GM12878 (cell line): Measurements from ENCODE around the gene SLC30A4. TPM values are rescaled to one million over a fixed set of nuclear protein-coding genes. Genes with fewer than 3 reads are reported as not detected.

ENCODE experiments used
- ATAC-seq: fragments of 200-7000 bp; cut with Tn5 transposase; 3 replicates; pipeline ENCODE4 v1.9.1; 2020; ENCODE audit warnings: mild to moderate bottlenecking, moderate library complexity
- BruUV-seq: library from RNA; stranded (reverse); fragments of 400-500 nt; replicated peaks from 2 replicates; lab custom pipeline; 2021; lab: Mats Ljungman, UMichigan
- CTCF ChIA-PET: fragments of 300-600 bp; sonication (Branson Sonifier 250); formaldehyde crosslinking; extraction: SDS; loops from one replicate; lab custom pipeline; 2021; ENCODE audit warnings: inconsistent platforms; lab: Yijun Ruan, JAX
- POLR2A ChIA-PET: fragments of 350-600 bp; formaldehyde crosslinking; extraction: SDS; loops from one replicate; lab custom pipeline; 2021; ENCODE audit warnings: inconsistent platforms; lab: Charles Lee
- RAD21 ChIA-PET: fragments of 300-600 bp; sonication (Branson Sonifier 250); formaldehyde crosslinking; loops from one replicate; lab custom pipeline; 2023; ENCODE audit warnings: antibody characterized with exemption; ENCODE audit not compliant: unreplicated experiment; lab: Charles Lee
- SMC1A ChIA-PET: fragments of 300-600 bp; sonication (Branson Sonifier 250); formaldehyde crosslinking; loops from one replicate; lab custom pipeline; 2023; ENCODE audit not compliant: unreplicated experiment, uncharacterized antibody; lab: Charles Lee
- DNase-seq: peaks from one replicate; pipeline ENCODE4 v3.0.0-alpha.2; 2011; ENCODE audit warnings: low read depth, low spot score
- FAIRE-seq: peaks from 3 replicates; lab custom pipeline; 2011; peaks lifted over from hg19 to GRCh38; lab: Jason Lieb, UNC
- H2AFZ ChIP-seq: 2 replicates; pipeline ENCODE4 v1.6.0; 2011; ENCODE audit warnings: low read depth, low read length, control low read depth; ENCODE audit not compliant: control insufficient read depth
- H3K27ac ChIP-seq: 2 replicates; pipeline ENCODE4 v1.5.1; 2011; ENCODE audit warnings: control low read depth; ENCODE audit not compliant: control insufficient read depth, insufficient read depth
- H3K27me3 ChIP-seq, 2 experiments: replicated peaks in 1 of 2; 2 replicates each; pipeline versions ENCODE4 v1.6.0 to v1.6.1; 2011; ENCODE audit warnings: low read length in 1 of 2; ENCODE audit not compliant: control insufficient read depth in 2 of 2, insufficient read depth in 2 of 2
- H3K36me3 ChIP-seq, 2 experiments: 2 replicates each; pipeline ENCODE4 v1.5.1; 2011; ENCODE audit warnings: low read length in 1 of 2; ENCODE audit not compliant: control insufficient read depth in 2 of 2, insufficient read depth in 2 of 2
- H3K4me1 ChIP-seq: 2 replicates; pipeline ENCODE4 v1.6.1; 2011; ENCODE audit warnings: mild to moderate bottlenecking, low read length, moderate library complexity, mixed read lengths; ENCODE audit not compliant: control insufficient read depth, insufficient read depth
- H3K4me2 ChIP-seq: 2 replicates; pipeline ENCODE4 v1.6.0; 2011; ENCODE audit warnings: control low read depth; ENCODE audit not compliant: control insufficient read depth, insufficient read depth
- H3K4me3 ChIP-seq: fragments of 200-600 bp; sonication (generic); 2 replicates; pipeline ENCODE4 v1.5.1; 2016
- H3K79me2 ChIP-seq: 2 replicates; pipeline ENCODE4 v1.6.0; 2011; ENCODE audit warnings: low read length; ENCODE audit not compliant: control insufficient read depth, insufficient read depth
- H3K9ac ChIP-seq: 2 replicates; pipeline ENCODE4 v1.8.0; 2011; ENCODE audit warnings: low read length, control low read depth, mixed read lengths; ENCODE audit not compliant: control insufficient read depth, insufficient read depth
- H3K9me3 ChIP-seq: replicated peaks from 3 replicates; pipeline ENCODE4 v1.5.1; 2011; ENCODE audit warnings: mild to moderate bottlenecking, low read length; ENCODE audit not compliant: control insufficient read depth, insufficient read depth
- H4K20me1 ChIP-seq: 2 replicates; pipeline ENCODE4 v1.6.0; 2011; ENCODE audit not compliant: control insufficient read depth, insufficient read depth
- CREB1 ChIP-seq: IDR thresholded peaks from 2 replicates; pipeline ENCODE4 v1.6.1; 2012; ENCODE audit warnings: low read depth, mild to moderate bottlenecking, inconsistent platforms
- ETV6 ChIP-seq, 2 experiments: fragments of 450-650 bp in 1 of 2; IDR thresholded peaks in 1 of 2; conservative IDR thresholded peaks in 1 of 2; 2 replicates each; pipeline ENCODE4 v1.6.1; 2014; ENCODE audit warnings: antibody characterized with exemption in 1 of 2, borderline replicate concordance in 1 of 2, low read depth in 1 of 2, mild to moderate bottlenecking in 1 of 2, moderate library complexity in 1 of 2
- HDAC6 ChIP-seq: fragments of 200-600 bp; sonication (generic); IDR thresholded peaks from one replicate; pipeline ENCODE4 v1.8.0; 2017; ENCODE audit warnings: antibody characterized with exemption; ENCODE audit not compliant: unreplicated experiment
- MTA2 ChIP-seq: fragments of 450-650 bp; IDR thresholded peaks from 2 replicates; pipeline ENCODE4 v1.6.1; 2016; ENCODE audit warnings: low read depth, mild to moderate bottlenecking, moderate library complexity
- POU2F2 ChIP-seq: IDR thresholded peaks from 3 replicates; pipeline ENCODE4 v1.6.1; 2011; ENCODE audit warnings: low read depth, mild to moderate bottlenecking, low read length, borderline replicate concordance
- REST ChIP-seq: IDR thresholded peaks from 2 replicates; pipeline ENCODE4 v1.6.1; 2012; ENCODE audit warnings: mild to moderate bottlenecking, low read depth, low read length
- SIN3A ChIP-seq: IDR thresholded peaks from 2 replicates; pipeline ENCODE4 v1.6.1; 2012; ENCODE audit warnings: low read depth, low read length, improper control_type of control experiment
- SMAD1 ChIP-seq: fragments of 450-650 bp; IDR thresholded peaks from 2 replicates; pipeline ENCODE4 v1.6.1; 2018; ENCODE audit warnings: mild to moderate bottlenecking, low read depth; ENCODE audit not compliant: partially characterized antibody
- ZBED1 ChIP-seq: IDR thresholded peaks from 2 replicates; pipeline ENCODE4 v1.6.1; 2016; ENCODE audit warnings: borderline replicate concordance
- ZBTB33 ChIP-seq: fragments of 450-650 bp; IDR thresholded peaks from 2 replicates; pipeline ENCODE4 v1.6.1; 2017; ENCODE audit warnings: mild to moderate bottlenecking
- WGBS: methylation state at CpG from one replicate; pipeline ENCODE4 v1.1.6; 2016; ENCODE audit warnings: low lambda C conversion rate; ENCODE audit not compliant: insufficient replicate concordance, insufficient coverage; ENCODE audit errors: missing lambda C conversion rate; 5-methylcytosine and 5-hydroxymethylcytosine counted together
- in situ Hi-C: fragments of 300-500 bp; cut with MboI; formaldehyde crosslinking; loops from 9 replicates; pipeline ENCODE4 v1.14.3; 2018; ENCODE audit warnings: mixed read lengths
- intact Hi-C: fragments of 100-400 bp; cut with micrococcal nuclease; formaldehyde crosslinking; loops from one replicate; pipeline ENCODE4 v1.14.2; 2022; ENCODE audit not compliant: unreplicated experiment
- polyA plus RNA-seq, 11 experiments: library from polyadenylated mRNA; depleted of rRNA in 4 of 11; unstranded in 6 of 11; stranded (reverse) in 5 of 11; fragments of >200 nt; fragmentation: Nextera tagmentation in 4 of 11; fragmentation: Illumina TruSeq in 1 of 11; extraction: Ambion mirVana in 4 of 11; extraction: Trizol in 1 of 11; gene quantifications; 1 replicate in 1 of 11; 2 replicates in 10 of 11; pipeline versions ENCODE4 v1.2.1 to v1.2.3, GENCODE V29; 2011 to 2016; ENCODE audit warnings: inconsistent platforms in 2 of 11, missing spikeins in 2 of 11, low read depth in 1 of 11
- total RNA-seq, 4 experiments: library from RNA; depleted of rRNA in 3 of 4; stranded (reverse); fragments of >200 nt in 3 of 4; fragmentation: Illumina TruSeq in 1 of 4; extraction: Trizol in 1 of 4; gene quantifications; 2 replicates each; pipeline versions ENCODE4 v1.2.1 to v1.2.3, GENCODE V29; 2013 to 2021

SLC30A4 gene
- total and polyA plus RNA-seq, 10 of the 15 experiments (the other 5 are each of a cell fraction or from before 2014, with no cell fraction given), result 0.05 to 0.31 (median 0.20) TPM

GRCh38 chr15:45550436-45550835 lies 27.9 kb upstream of the SLC30A4 start:
- RAD21 ChIA-PET, result no interaction called here
- 7% methylated on average over 3 of the region's 3 CpGs for WGBS
- H3K36me3 ChIP-seq, result no peaks in the 10 kb centered on the region
- BruUV-seq, result no TSS peak
- no peak overlapping the region for H3K27ac ChIP-seq
- H4K20me1 ChIP-seq, result no peaks in the 10 kb centered on the region
- H3K79me2 ChIP-seq, result no peaks in the 10 kb centered on the region
- in situ Hi-C loops (no loop called here), intact Hi-C loops (no loop called here)
- DNase-seq (no peak), FAIRE-seq (no peak), ATAC-seq (no peak)
- SMC1A ChIA-PET, result interaction anchor here (1.3 kb wide), 1 partner anchor 25 kb away, joined by 3 read pairs; no protein-coding TSS in a partner anchor
- no peaks in the 10 kb centered on the region for H3K27me3 ChIP-seq
- H2AFZ ChIP-seq, result no peak overlapping the region
- H3K4me3 ChIP-seq, result no peak overlapping the region
- CTCF ChIA-PET, result interaction anchor here (1.2 kb wide), 1 partner anchor 61 kb away, joined by 3 read pairs; no protein-coding TSS in a partner anchor
- H3K9ac ChIP-seq, result no peak overlapping the region
- H3K4me1 ChIP-seq, result no peaks in the 10 kb centered on the region
- TF ChIP-seq ETV6 (conservative IDR thresholded peaks at IDR 0.05 in 1 of 2, IDR thresholded peaks at IDR 0.05 in 1 of 2; ENCODE audit: borderline replicate concordance in 1 of 2, low read depth in 1 of 2), result no peak
- TF ChIP-seq MTA2, result no peak
- no peak for TF ChIP-seq POU2F2
- TF ChIP-seq SMAD1, result no peak
- TF ChIP-seq ZBED1, result no peak
- TF ChIP-seq HDAC6, result no peak
- no peak for TF ChIP-seq SIN3A
- TF ChIP-seq CREB1, result no peak
- TF ChIP-seq ZBTB33, result no peak
- TF ChIP-seq REST, result no peak
- no peak overlapping the region for H3K4me2 ChIP-seq
- POLR2A ChIA-PET, result no interaction called here
- H3K9me3 ChIP-seq, result no peaks in the 10 kb centered on the region
